HUES48 (cell line): Measurements from ENCODE around the gene CDH18.

Experiments used
- H3K27ac ChIP-seq: one replicate; pipeline ENCODE4 v1.7.0; 2013; ENCODE audit warnings: low read depth, low read length, inconsistent platforms
- H3K27me3 ChIP-seq: 2 replicates; pipeline ENCODE4 v1.6.1; 2013; ENCODE audit warnings: mild to moderate bottlenecking, low read length; ENCODE audit not compliant: control insufficient read depth, insufficient read depth
- H3K36me3 ChIP-seq: 2 replicates; pipeline ENCODE4 v1.6.1; 2013; ENCODE audit warnings: low read length; ENCODE audit not compliant: control insufficient read depth, insufficient read depth
- H3K4me1 ChIP-seq: 2 replicates; pipeline ENCODE4 v1.6.1; 2013; ENCODE audit warnings: mild to moderate bottlenecking, low read length; ENCODE audit not compliant: control insufficient read depth, insufficient read depth
- H3K4me3 ChIP-seq: 2 replicates; pipeline ENCODE4 v1.5.1; 2013; ENCODE audit warnings: mild to moderate bottlenecking, low read depth, low read length
- H3K9ac ChIP-seq: 2 replicates; pipeline ENCODE4 v1.6.1; 2013; ENCODE audit warnings: mild to moderate bottlenecking, low read depth, low read length, moderate library complexity
- H3K9me3 ChIP-seq: 2 replicates; pipeline ENCODE4 v1.6.1; 2013; ENCODE audit warnings: low read length; ENCODE audit not compliant: control insufficient read depth, insufficient read depth

The CDH18 gene

GRCh38 chr5:19734776-19735175, 253.2 kb downstream of the CDH18 start:
- Histone ChIP-seq H3K9ac (no peak overlapping the region), H3K36me3 (no peaks in the 10 kb centered on the region), H3K27ac (no peak overlapping the region), H3K27me3 (no peaks in the 10 kb centered on the region), H3K4me1 (peaks cover 9% of the 10 kb centered on the region), H3K9me3 (peaks cover 15% of the 10 kb centered on the region), H3K4me3 (no peak overlapping the region)

GRCh38 chr5:19733612-19734495, 254.1 kb downstream of the CDH18 start:
- peaks cover 9% of the 10 kb centered on the region for H3K4me1 ChIP-seq
- no peak overlapping the region for H3K9ac ChIP-seq
- H3K36me3 ChIP-seq = no peaks in the 10 kb centered on the region
- no peak overlapping the region for H3K4me3 ChIP-seq
- H3K27me3 ChIP-seq = no peaks in the 10 kb centered on the region
- peaks cover 15% of the 10 kb centered on the region for H3K9me3 ChIP-seq
- peak overlapping the region; percentile 53 for H3K27ac ChIP-seq

- Histone ChIP-seq H3K36me3 (no peaks in the 10 kb centered on the region), H3K9me3 (peaks cover 12% of the 10 kb centered on the region), H3K27ac (no peak overlapping the region), H3K9ac (no peak overlapping the region), H3K27me3 (no peaks in the 10 kb centered on the region), H3K4me3 (no peak overlapping the region), H3K4me1 (peaks cover 9% of the 10 kb centered on the region)
These were observed 259.4 kb downstream of the CDH18 start for GRCh38 chr5:19728571-19728970.

- H3K9me3 ChIP-seq = no peaks in the 10 kb centered on the region
- H3K27me3 ChIP-seq = no peaks in the 10 kb centered on the region
- H3K4me1 ChIP-seq = no peaks in the 10 kb centered on the region
- no peak overlapping the region for H3K4me3 ChIP-seq
- H3K36me3 ChIP-seq = no peaks in the 10 kb centered on the region
- no peak overlapping the region for H3K9ac ChIP-seq
- H3K27ac ChIP-seq = no peak overlapping the region
These were observed 268.9 kb downstream of the CDH18 start for GRCh38 chr5:19719109-19719508.

- Histone ChIP-seq H3K27me3 (no peaks in the 10 kb centered on the region), H3K9ac (no peak overlapping the region), H3K27ac (no peak overlapping the region), H3K36me3 (no peaks in the 10 kb centered on the region), H3K9me3 (0 out of 2 replicates have a peak, but pooled peaks cover 3% of the 10 kb centered on the region), H3K4me1 (no peaks in the 10 kb centered on the region), H3K4me3 (no peak overlapping the region)
These were observed 274.3 kb downstream of the CDH18 start for GRCh38 chr5:19713740-19714139.

- no peak overlapping the region for H3K9ac ChIP-seq
These were observed 278.6 kb downstream of the CDH18 start for GRCh38 chr5:19709403-19709802.

GRCh38 chr5:19706776-19707175, 281.2 kb downstream of the CDH18 start:
- H3K4me3 ChIP-seq = no peak overlapping the region
- no peak overlapping the region for H3K27ac ChIP-seq
- H3K9me3 ChIP-seq = peaks cover 16% of the 10 kb centered on the region
- no peaks in the 10 kb centered on the region for H3K4me1 ChIP-seq
- no peak overlapping the region for H3K9ac ChIP-seq
- no peaks in the 10 kb centered on the region for H3K27me3 ChIP-seq
- H3K36me3 ChIP-seq = no peaks in the 10 kb centered on the region

More at GRCh38 chr5:19709403-19709802, 278.6 kb downstream of the CDH18 start:
- Histone ChIP-seq H3K27ac (no peak overlapping the region), H3K36me3 (no peaks in the 10 kb centered on the region), H3K4me3 (no peak overlapping the region), H3K4me1 (no peaks in the 10 kb centered on the region), H3K27me3 (no peaks in the 10 kb centered on the region), H3K9me3 (peaks cover 8% of the 10 kb centered on the region)

GRCh38 chr5:19701731-19702130, 286.3 kb downstream of the CDH18 start:
- no peaks in the 10 kb centered on the region for H3K36me3 ChIP-seq
- H3K4me1 ChIP-seq = no peaks in the 10 kb centered on the region
- H3K9me3 ChIP-seq = peaks cover 11% of the 10 kb centered on the region
- no peak overlapping the region for H3K4me3 ChIP-seq
- no peak overlapping the region for H3K27ac ChIP-seq
- H3K27me3 ChIP-seq = no peaks in the 10 kb centered on the region
- no peak overlapping the region for H3K9ac ChIP-seq

GRCh38 chr5:19694949-19695611, 292.9 kb downstream of the CDH18 start:
- peaks cover 17% of the 10 kb centered on the region for H3K4me1 ChIP-seq
- no peaks in the 10 kb centered on the region for H3K36me3 ChIP-seq
- no peak overlapping the region for H3K9ac ChIP-seq
- H3K4me3 ChIP-seq = no peak overlapping the region
- H3K27me3 ChIP-seq = no peaks in the 10 kb centered on the region
- no peaks in the 10 kb centered on the region for H3K9me3 ChIP-seq
- H3K27ac ChIP-seq = no peak overlapping the region

- H3K4me1 ChIP-seq = peaks cover 18% of the 10 kb centered on the region
- peaks cover 11% of the 10 kb centered on the region; the same call in 1 of the 2 replicates for H3K9me3 ChIP-seq
- peak overlapping the region; percentile 65 for H3K27ac ChIP-seq
- H3K4me3 ChIP-seq = no peak overlapping the region
- no peaks in the 10 kb centered on the region for H3K27me3 ChIP-seq
- no peaks in the 10 kb centered on the region for H3K36me3 ChIP-seq
- H3K9ac ChIP-seq = peak overlapping the region; percentile 21; the same call in 1 of the 2 replicates
These were observed 297.0 kb downstream of the CDH18 start for GRCh38 chr5:19690978-19691377.

- H3K9me3 ChIP-seq = peaks cover 11% of the 10 kb centered on the region; the same call in 1 of the 2 replicates
- no peaks in the 10 kb centered on the region for H3K36me3 ChIP-seq
- H3K4me1 ChIP-seq = peaks cover 5% of the 10 kb centered on the region; the same call in 1 of the 2 replicates
- no peaks in the 10 kb centered on the region for H3K27me3 ChIP-seq
- H3K9ac ChIP-seq = no peak overlapping the region
- no peak overlapping the region for H3K4me3 ChIP-seq
- no peak overlapping the region for H3K27ac ChIP-seq
These were observed 302.5 kb downstream of the CDH18 start for GRCh38 chr5:19685473-19685872.
